Neural progenitor cell (in vitro differentiated cells): ENCODE measurements around the gene DOK7. TPM values are rescaled to one million over a fixed set of nuclear protein-coding genes. Genes with fewer than 3 reads are reported as not detected.

Experiments
- DNase-seq: peaks from one replicate; pipeline ENCODE4 v3.0.0-alpha.2; 2016; ENCODE audit warnings: low spot score
- H2AFZ ChIP-seq: fragments of 200-600 bp; sonication (generic); replicated peaks from 2 replicates; pipeline ENCODE4 v1.6.1; 2016; ENCODE audit warnings: antibody characterized with exemption
- H3F3A ChIP-seq: fragments of 200-600 bp; sonication (generic); 2 replicates; pipeline ENCODE4 v1.6.1; 2016; ENCODE audit warnings: antibody characterized with exemption, low read depth
- H3K27ac ChIP-seq: fragments of 200-600 bp; sonication (generic); 2 replicates; pipeline ENCODE4 v1.5.1; 2016; ENCODE audit warnings: mild to moderate bottlenecking
- H3K27me3 ChIP-seq: fragments of 200-600 bp; sonication (generic); 2 replicates; pipeline ENCODE4 v1.6.1; 2016; ENCODE audit warnings: mild to moderate bottlenecking, moderate library complexity
- H3K36me3 ChIP-seq: fragments of 200-600 bp; sonication (generic); 2 replicates; pipeline ENCODE4 v1.5.1; 2016
- H3K4me1 ChIP-seq: fragments of 200-600 bp; sonication (generic); 2 replicates; pipeline ENCODE4 v1.6.1; 2016; ENCODE audit warnings: mixed run types
- H3K4me2 ChIP-seq: fragments of 200-600 bp; sonication (generic); 2 replicates; pipeline ENCODE4 v1.6.1; 2016
- H3K4me3 ChIP-seq: fragments of 200-600 bp; sonication (generic); 2 replicates; pipeline ENCODE4 v1.5.1; 2016
- H3K79me2 ChIP-seq: fragments of 200-600 bp; sonication (generic); 2 replicates; pipeline ENCODE4 v1.6.1; 2016; ENCODE audit warnings: low read depth
- H3K9ac ChIP-seq: fragments of 200-600 bp; sonication (generic); 2 replicates; pipeline ENCODE4 v1.6.1; 2016
- H3K9me3 ChIP-seq: fragments of 200-600 bp; sonication (generic); 2 replicates; pipeline ENCODE4 v1.5.1; 2016; ENCODE audit warnings: low read depth
- H4K20me1 ChIP-seq: fragments of 200-600 bp; sonication (generic); 2 replicates; pipeline ENCODE4 v1.6.1; 2016; ENCODE audit warnings: low read depth
- H3K27ac Mint-ChIP-seq: 3 replicates; pipeline ENCODE4 v1.8.0; 2021; ENCODE audit warnings: mixed read lengths
- H3K27me3 Mint-ChIP-seq: 2 replicates; pipeline ENCODE4 v1.8.0; 2022; ENCODE audit warnings: low read depth, mild to moderate bottlenecking, inconsistent platforms, moderate library complexity, mixed read lengths; ENCODE audit not compliant: insufficient read depth
- H3K36me3 Mint-ChIP-seq: 3 replicates; pipeline ENCODE4 v1.8.0; 2021; ENCODE audit warnings: mixed read lengths
- H3K4me1 Mint-ChIP-seq: 3 replicates; pipeline ENCODE4 v1.8.0; 2021; ENCODE audit warnings: mixed read lengths
- H3K4me3 Mint-ChIP-seq: 3 replicates; pipeline ENCODE4 v1.8.0; 2021; ENCODE audit warnings: mild to moderate bottlenecking, moderate library complexity, mixed read lengths
- H3K9me3 Mint-ChIP-seq: 3 replicates; pipeline ENCODE4 v1.8.0; 2020; ENCODE audit warnings: mixed read lengths
- EZH2 ChIP-seq: fragments of 200-600 bp; sonication (generic); IDR thresholded peaks from 2 replicates; pipeline ENCODE4 v1.6.1; 2017; ENCODE audit warnings: antibody characterized with exemption, mild to moderate bottlenecking, moderate library complexity
- EZH2phosphoT487 ChIP-seq: fragments of 200-600 bp; sonication (generic); IDR thresholded peaks from 2 replicates; pipeline ENCODE4 v1.6.1; 2017; ENCODE audit warnings: antibody characterized with exemption
- total RNA-seq: library from RNA; depleted of rRNA; stranded (reverse); fragments of >200 nt; gene quantifications from 2 replicates; pipeline ENCODE4 v1.2.3, GENCODE V29; 2015; ENCODE audit warnings: low replicate concordance
- TF ChIP-seq, protein P1 (sequence below): fragments of 200-600 bp; sonication (generic); IDR thresholded peaks from 2 replicates; pipeline ENCODE4 v1.5.1; 2017; ENCODE audit warnings: antibody characterized with exemption, mild to moderate bottlenecking

The DOK7 gene
- total RNA-seq, 1 donor from 2014 or later = not detected

DNA sequence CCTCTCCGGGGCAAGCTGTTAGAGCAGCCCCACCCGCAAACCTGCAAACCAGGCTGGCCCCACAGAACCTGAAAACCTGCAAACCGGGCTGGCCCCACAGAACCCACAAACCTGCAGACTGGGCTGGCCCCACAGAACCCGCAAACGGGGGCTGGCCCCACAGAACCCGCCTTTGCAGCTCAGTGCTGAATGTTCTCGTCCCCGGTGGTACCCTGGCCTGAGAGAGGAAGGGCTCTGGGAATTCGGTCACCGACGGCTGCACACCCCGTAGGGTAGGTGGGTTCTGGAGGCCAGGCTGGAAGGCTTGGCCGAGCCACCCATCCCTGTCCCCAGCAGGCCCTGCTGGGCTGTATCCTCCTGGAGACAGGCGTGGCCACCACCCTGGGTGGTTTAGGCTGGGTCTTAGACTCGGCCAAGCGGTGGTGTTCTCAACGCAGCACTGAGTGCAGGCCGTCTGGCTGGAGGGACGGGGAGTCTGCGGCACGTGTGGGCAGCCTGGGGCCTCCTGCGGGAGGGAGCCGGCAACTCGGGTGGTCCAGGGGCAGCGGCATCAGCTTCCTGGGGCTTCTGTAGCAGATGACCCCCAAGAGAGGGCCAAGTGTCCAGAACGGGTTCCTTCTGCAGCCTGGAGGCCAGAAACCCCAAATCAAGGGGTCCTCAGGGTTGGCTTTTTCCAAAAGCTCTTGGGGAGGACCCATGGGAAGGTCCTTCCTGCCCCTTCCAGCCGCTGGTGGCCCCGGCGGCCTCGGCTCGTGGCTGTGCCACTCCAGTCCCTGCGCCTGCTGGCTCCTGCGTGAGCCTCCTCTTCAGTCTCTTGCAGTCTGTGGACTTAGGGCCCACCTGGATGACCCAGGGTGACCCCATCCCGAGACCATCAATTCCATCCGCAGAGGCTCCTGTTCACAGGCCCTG lies 15.6 kb downstream of the DOK7 start:
- no peak for DNase-seq
- peaks cover 10% of the 10 kb centered on the region for H3F3A ChIP-seq
- Mint-ChIP-seq H3K36me3 (no peaks in the 10 kb centered on the region), H3K27ac (no peak overlapping the region), H3K9me3 (no peaks in the 10 kb centered on the region), H3K4me1 (peaks cover 23% of the 10 kb centered on the region), H3K4me3 (no peak overlapping the region), H3K27me3 (peaks cover 10% of the 10 kb centered on the region)
- no peak overlapping the region for H3K27ac ChIP-seq
- H3K9ac ChIP-seq = no peak overlapping the region
- H3K27me3 ChIP-seq = peaks cover 37% of the 10 kb centered on the region
- no peaks in the 10 kb centered on the region for H3K9me3 ChIP-seq
- H3K79me2 ChIP-seq = no peaks in the 10 kb centered on the region
- H4K20me1 ChIP-seq = no peaks in the 10 kb centered on the region
- H2AFZ ChIP-seq = no peak overlapping the region
- H3K4me3 ChIP-seq = no peak overlapping the region
- H3K4me2 ChIP-seq = peak overlapping the region; percentile 31
- H3K36me3 ChIP-seq = no peaks in the 10 kb centered on the region
- TF ChIP-seq EZH2phosphoT487 = no peak
- TF ChIP-seq, protein P1, sequence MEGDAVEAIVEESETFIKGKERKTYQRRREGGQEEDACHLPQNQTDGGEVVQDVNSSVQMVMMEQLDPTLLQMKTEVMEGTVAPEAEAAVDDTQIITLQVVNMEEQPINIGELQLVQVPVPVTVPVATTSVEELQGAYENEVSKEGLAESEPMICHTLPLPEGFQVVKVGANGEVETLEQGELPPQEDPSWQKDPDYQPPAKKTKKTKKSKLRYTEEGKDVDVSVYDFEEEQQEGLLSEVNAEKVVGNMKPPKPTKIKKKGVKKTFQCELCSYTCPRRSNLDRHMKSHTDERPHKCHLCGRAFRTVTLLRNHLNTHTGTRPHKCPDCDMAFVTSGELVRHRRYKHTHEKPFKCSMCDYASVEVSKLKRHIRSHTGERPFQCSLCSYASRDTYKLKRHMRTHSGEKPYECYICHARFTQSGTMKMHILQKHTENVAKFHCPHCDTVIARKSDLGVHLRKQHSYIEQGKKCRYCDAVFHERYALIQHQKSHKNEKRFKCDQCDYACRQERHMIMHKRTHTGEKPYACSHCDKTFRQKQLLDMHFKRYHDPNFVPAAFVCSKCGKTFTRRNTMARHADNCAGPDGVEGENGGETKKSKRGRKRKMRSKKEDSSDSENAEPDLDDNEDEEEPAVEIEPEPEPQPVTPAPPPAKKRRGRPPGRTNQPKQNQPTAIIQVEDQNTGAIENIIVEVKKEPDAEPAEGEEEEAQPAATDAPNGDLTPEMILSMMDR = no peak
- no peak for TF ChIP-seq EZH2
- peaks cover 33% of the 10 kb centered on the region for H3K4me1 ChIP-seq

DNA sequence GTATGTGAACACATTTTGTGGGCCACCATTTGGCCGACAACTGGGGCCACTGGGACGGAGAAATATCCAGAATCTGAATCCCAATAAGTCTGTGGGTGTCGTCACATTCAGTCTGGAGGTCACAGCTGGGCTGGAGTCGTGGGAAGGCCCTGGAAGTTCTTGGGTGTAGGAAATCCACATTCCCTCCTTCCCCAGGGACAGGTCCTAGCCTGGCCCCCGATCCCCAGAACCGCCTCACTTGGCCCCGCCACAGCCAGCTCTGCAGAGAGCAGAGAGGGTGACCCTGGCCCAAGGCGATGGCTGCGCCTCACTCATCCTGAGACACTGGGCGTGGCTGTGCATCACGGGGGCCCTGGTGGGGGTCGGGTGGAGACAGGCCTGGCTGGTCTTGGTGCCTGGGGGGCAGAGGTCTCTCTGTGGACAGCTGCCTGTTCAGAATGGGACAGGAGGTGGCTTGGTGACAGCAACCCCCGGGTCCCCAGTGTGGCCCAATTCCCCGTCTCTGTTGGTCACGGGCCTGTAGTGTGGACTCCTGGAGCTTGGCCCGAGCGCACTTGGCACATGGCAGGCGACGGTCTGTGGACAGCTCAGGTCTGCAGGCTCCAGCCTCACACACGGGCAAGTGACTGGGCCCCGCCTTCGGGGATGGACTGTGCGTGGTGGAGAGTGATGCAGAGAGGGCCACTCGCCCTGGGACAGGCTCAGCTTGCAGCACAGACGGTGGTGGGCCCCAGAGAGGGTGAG lies 16.4 kb downstream of the DOK7 start:
- Mint-ChIP-seq H3K36me3 (no peaks in the 10 kb centered on the region), H3K9me3 (no peaks in the 10 kb centered on the region), H3K4me3 (no peak overlapping the region), H3K27me3 (peaks cover 11% of the 10 kb centered on the region), H3K4me1 (peaks cover 23% of the 10 kb centered on the region), H3K27ac (no peak overlapping the region)
- peaks cover 37% of the 10 kb centered on the region for H3K27me3 ChIP-seq
- no peaks in the 10 kb centered on the region for H3K36me3 ChIP-seq
- H3F3A ChIP-seq = peaks cover 10% of the 10 kb centered on the region
- H3K9ac ChIP-seq = no peak overlapping the region
- H3K4me2 ChIP-seq = no peak overlapping the region
- TF ChIP-seq EZH2phosphoT487 (no peak), EZH2 (no peak)
- TF ChIP-seq, protein P1 = no peak
- no peak overlapping the region for H2AFZ ChIP-seq
- no peak overlapping the region for H3K27ac ChIP-seq
- H3K79me2 ChIP-seq = no peaks in the 10 kb centered on the region
- peaks cover 35% of the 10 kb centered on the region for H3K4me1 ChIP-seq
- no peak for DNase-seq
- no peaks in the 10 kb centered on the region for H3K9me3 ChIP-seq
- no peak overlapping the region for H3K4me3 ChIP-seq
- H4K20me1 ChIP-seq = no peaks in the 10 kb centered on the region

DNA sequence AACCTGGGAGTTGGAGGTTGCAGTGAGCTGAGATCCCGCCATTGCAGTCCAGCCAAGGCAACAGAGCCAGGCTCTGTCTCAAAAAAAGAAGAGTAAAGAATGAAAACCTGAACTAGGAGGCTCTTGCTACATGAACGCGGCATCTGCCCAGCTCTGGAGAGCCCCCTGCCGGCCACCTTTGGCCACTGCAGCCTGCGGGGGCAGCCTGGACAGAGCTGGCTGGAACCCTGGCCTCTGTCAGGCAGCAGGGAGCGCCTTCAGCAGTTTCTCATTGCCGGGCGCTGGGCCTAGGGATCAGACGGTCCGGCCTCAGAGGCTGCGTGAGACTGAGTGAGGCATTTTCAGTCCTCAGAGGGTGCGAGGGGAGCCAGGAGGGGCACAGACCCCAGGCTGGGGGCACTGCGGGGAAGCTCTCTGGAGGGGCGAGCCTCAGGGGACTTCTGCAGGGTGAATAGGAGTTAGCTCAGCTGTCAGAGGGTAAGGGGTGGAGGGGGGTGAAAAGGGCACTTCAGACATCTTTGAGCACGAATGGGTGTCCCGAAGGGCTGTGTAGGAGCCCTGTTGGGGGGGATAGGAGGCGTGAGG lies 17.5 kb downstream of the DOK7 start:
- Histone ChIP-seq H3K4me1 (peaks cover 44% of the 10 kb centered on the region), H3K27ac (no peak overlapping the region), H3K27me3 (peaks cover 47% of the 10 kb centered on the region), H3K4me2 (peak overlapping the region; percentile 70), H3K9ac (no peak overlapping the region), H3F3A (peaks cover 10% of the 10 kb centered on the region), H2AFZ (peak overlapping the region; percentile 40), H3K4me3 (peak overlapping the region; percentile 21), H3K36me3 (no peaks in the 10 kb centered on the region), H3K9me3 (no peaks in the 10 kb centered on the region), H3K79me2 (no peaks in the 10 kb centered on the region), H4K20me1 (no peaks in the 10 kb centered on the region)
- H3K27me3 Mint-ChIP-seq = peaks cover 11% of the 10 kb centered on the region
- H3K36me3 Mint-ChIP-seq = no peaks in the 10 kb centered on the region
- DNase-seq = peak; percentile 87
- H3K4me1 Mint-ChIP-seq = peaks cover 23% of the 10 kb centered on the region
- TF ChIP-seq EZH2phosphoT487 (no peak), EZH2 (peak; percentile 34)
- TF ChIP-seq, protein P1 = peak; percentile 100
- H3K9me3 Mint-ChIP-seq = no peaks in the 10 kb centered on the region
- no peak overlapping the region for H3K27ac Mint-ChIP-seq
- no peak overlapping the region for H3K4me3 Mint-ChIP-seq
